Subcutaneous adipose tissue (tissue), 4 donors: ENCODE results near the gene LHX3. TPM values are rescaled to one million over a fixed set of nuclear protein-coding genes. Genes with fewer than 3 reads are reported as not detected.

Experiments
- total RNA-seq, 4 donors: library from RNA; depleted of rRNA; stranded (reverse); fragments of >200 nt; gene quantifications; one replicate each; pipeline ENCODE4 v1.1.0, GENCODE V29; 2016
- TF ChIP-seq, protein P1 (sequence below): fragments of 450-650 bp; IDR thresholded peaks from one replicate; pipeline ENCODE4 v1.5.1; 2016; ENCODE audit warnings: low read depth, mild to moderate bottlenecking, control low read depth, antibody characterized with exemption, moderate library complexity

Gene LHX3
- total RNA-seq, 4 donors from 2014 or later = not detected

DNA sequence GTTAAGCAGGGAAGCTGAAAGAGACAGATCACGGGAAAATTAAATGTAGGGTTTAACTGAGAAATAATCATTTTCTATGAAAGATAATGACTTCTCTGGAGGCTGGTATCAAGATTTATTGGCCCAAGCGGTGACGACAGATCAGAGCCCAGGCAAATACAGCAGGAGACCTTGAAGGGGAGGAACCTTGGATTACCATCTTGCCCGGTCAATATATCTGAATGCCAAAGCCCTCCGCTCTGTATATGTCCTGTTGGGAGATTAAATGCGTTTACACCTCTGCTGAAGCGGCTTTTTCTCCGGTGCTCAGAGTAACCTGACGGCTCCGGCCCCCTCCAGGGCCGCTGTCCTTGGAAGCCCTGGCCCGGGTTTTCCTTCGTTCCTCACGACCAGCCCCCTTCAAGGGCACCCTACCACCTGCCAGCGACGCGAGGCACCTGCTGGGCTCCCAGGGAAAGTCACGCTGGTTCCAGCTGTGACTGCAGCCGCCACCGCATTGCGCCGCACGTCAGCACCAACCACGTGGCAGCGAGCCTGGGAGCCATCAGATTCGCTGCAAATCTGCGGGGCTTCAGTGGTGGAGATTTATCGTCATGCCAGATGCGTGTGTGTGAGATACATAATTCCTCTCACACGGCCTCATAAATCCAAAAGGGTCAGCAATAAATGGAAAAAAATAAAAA is 45.1 kb upstream of the LHX3 start:
- TF ChIP-seq, protein P1, sequence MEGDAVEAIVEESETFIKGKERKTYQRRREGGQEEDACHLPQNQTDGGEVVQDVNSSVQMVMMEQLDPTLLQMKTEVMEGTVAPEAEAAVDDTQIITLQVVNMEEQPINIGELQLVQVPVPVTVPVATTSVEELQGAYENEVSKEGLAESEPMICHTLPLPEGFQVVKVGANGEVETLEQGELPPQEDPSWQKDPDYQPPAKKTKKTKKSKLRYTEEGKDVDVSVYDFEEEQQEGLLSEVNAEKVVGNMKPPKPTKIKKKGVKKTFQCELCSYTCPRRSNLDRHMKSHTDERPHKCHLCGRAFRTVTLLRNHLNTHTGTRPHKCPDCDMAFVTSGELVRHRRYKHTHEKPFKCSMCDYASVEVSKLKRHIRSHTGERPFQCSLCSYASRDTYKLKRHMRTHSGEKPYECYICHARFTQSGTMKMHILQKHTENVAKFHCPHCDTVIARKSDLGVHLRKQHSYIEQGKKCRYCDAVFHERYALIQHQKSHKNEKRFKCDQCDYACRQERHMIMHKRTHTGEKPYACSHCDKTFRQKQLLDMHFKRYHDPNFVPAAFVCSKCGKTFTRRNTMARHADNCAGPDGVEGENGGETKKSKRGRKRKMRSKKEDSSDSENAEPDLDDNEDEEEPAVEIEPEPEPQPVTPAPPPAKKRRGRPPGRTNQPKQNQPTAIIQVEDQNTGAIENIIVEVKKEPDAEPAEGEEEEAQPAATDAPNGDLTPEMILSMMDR = no peak

DNA sequence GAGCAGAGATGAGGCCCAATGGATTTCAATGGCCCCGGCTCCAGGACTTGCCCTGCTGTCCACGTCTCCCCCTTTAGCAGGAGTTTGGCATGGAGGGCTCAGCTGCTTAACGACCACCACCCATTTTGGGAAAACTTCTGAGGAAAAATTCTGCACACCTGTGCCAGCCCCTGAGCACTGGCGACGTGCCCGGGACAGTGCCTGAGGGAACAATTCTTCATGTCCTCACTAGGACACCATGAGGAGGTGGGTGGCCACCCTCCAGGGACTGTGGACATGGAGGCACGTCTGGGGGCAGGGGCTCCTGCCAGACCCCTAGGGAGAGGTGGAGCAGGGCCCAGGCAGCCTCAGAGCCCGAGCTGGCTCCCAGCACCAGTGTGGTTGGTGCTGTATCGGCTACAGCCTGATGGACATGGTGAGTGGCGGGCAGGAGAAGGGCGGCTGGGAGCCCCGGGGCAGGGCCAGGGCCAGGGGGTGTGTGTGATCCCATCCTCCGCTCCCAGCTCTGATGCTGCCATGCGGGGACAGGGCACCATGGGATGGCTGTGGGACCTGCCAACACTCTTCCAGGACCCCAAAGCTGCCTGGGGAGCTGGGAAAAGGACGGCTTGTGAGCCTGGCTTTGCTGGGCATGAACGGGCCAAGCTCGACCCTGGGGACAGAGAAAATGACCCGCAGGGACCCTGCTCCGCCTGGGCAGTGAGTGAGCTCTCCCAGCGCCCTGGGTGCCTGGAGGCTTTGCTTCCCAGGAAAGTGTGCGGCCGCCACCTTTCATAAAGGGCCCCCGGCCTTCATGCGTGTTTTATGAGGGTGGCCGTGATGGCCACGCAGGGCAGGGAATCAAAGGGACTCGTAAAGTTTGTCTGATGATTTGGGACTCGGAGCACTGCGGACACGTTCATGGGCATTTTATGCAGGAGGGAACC is 44.3 kb upstream of the LHX3 start:
- TF ChIP-seq, protein P1 = no peak

DNA sequence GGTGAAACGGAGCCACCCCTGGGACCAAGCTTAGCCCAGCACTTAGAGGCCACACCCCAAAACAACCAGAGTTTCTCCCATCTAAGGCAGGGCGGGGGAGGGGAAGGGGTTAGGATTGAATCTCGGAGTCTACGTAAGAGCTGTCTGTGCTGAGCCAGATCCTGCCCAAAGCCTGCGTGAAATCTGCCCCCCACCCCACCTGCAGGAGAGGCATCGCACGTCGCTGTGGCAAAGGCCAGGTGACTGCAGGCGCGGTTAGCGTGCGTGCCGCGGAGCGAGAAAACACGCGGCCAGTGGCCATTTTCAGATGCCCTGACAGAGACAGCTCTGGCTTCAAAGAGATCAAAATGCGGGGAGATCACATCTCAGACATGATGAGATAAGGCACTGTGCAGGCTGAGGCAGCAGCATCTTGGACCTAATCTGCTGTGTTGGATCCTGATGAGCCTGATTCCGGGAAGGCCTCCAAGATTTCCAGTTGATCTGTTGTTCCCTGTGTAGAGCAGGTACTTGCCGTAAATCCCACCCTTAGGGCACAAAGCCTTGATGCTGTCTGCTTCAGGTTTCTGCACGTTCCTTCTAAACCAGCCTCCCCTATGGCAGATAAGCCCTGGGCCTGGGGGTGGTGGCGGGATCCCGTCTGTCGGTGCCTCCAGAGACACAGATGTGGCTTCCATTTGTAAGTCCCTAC is 43.2 kb upstream of the LHX3 start:
- TF ChIP-seq, protein P1 = no peak

DNA sequence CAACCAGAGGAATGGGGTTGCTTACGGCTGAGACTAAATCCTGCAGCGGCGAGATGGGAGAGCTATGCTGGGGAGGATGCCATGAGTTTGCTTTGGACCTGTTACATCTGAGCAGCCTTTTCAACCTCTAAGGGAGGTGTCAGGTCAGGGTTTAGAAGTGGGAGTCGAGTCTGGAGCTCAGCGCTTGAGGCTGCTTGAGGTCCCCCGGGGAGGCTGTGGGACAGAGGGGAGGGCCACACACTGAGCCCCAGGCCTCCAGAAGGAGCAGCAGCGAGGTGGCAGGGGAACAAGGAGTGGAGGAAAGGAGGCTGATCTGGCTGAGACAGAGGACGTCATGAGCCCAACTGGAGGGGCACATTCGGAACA is 42.6 kb upstream of the LHX3 start:
- TF ChIP-seq, protein P1 = no peak

DNA sequence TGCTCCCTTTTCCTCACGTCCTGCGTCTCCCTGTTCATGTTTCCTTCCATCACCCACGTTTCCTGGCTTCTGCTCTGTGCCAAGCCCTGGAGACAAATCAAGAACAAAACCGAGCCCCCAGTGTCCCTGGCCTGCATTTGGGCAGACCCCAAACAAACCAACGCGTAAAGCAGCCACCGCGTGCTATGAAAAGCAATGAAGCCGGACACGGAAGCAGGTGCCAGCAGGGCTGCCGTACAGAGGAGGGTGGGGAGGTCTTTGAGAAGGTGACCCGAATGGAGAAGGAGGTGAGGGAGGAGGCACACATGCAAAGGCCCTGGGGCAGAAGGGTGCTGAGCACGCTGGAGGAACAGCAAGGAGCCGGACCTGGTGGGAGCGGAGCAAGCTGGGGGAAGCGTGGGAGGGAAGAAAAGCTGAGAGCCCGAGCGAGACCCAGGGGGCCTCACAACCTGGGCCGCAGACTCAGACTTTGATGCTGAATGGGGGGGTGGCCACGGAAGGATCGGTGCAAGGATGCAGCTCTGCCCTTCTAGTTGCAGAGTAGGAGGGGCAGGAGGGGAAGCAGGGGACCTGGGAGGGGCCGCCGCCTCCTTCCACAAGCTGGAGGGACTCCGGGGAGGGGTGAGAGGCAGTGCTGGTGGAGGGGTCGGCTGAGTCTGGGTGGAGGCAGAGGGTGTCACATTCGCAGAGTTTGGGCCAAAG is 42.1 kb upstream of the LHX3 start:
- TF ChIP-seq, protein P1 = no peak

DNA sequence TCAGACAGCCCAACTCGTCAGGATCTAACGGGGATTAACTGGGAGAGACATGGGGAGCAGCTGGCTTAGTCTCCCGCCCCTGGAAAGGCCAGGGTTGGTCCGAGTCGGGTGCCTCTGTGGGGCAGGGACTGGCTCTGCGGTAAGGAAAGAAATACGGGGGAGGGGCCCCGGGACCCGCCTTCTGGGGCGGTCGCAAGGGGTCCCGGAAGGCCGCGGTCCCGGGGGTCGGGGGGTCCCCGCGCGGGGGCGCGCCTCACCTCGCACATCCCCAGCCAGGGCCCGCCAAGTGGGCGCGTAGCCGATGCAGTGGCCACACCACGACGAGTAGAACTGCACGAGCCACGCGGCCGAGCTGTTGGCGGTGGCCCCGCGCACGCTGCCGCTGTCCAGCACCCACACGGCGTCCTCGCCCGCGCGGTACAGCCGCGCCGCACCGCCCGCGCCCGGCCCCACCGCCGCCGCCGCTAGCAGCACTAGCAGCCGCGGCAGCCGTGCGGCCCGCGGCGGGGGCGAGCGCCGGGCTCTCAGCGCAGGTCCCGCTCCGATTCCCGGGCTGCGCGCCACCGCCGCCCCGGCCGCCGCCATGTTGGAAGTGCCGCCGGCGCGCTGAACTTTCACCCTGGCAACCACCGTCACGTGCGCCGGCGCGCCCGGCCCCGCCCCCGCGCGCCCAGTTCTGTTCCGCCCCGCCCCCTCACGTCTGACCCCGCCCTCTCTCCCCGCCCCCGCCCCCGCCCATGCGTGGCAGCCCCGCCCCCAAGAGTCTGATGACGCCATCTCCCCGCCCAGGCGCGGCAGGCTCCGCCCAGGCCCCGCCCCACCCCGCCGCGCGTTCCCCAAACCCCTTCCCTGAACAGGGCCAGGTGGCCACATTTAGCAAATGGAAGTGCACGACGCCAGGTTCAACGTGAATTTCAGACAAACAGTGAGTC is 40.6 kb upstream of the LHX3 start, which contains the start of gene QSOX2:
TSS of gene QSOX2 (minus strand) at position 594 of the 932 bp plus-strand sequence. CDS start at position 585, 9 bp downstream.
- TF ChIP-seq, protein P1 = no peak
